ENCODE measurements around the gene AGMAT.

AGMAT gene

GRCh38 chr1:15558516-15558915 lies 26.3 kb downstream of the AGMAT start:
- H3K79me2 ChIP-seq (ENCODE audit: control insufficient read depth, insufficient read depth, low read length) = no peaks in the 10 kb centered on the region
- H4K5ac ChIP-seq (ENCODE audit: low read length) = no peak overlapping the region
- H3K27ac ChIP-seq (ENCODE audit: low read depth, low read length) = no peak overlapping the region
- H3K4me3 ChIP-seq (ENCODE audit: low read length) = no peak overlapping the region
- H4K8ac ChIP-seq (ENCODE audit: low read depth, low read length) = no peak overlapping the region
- no CpG with 5 or more reads among the region's 4 CpGs for WGBS (ENCODE audit: extremely low coverage, insufficient coverage, low lambda C conversion rate)
- no peak overlapping the region for H2BK15ac ChIP-seq (replicated peaks; ENCODE audit: low read depth)
- no peak overlapping the region for H2BK120ac ChIP-seq (ENCODE audit: low read depth, low read length)
- H3K4ac ChIP-seq (ENCODE audit: low read depth, low read length) = no peak overlapping the region
- no peak overlapping the region for H3K18ac ChIP-seq (ENCODE audit: low read length)
- no peak for DNase-seq
- H3K23ac ChIP-seq (ENCODE audit: low read length) = no peak overlapping the region
- no peak overlapping the region for H2BK5ac ChIP-seq (ENCODE audit: low read length)
- no peak overlapping the region for H3K56ac ChIP-seq (ENCODE audit: low read length)
- H2AK5ac ChIP-seq (ENCODE audit: low read length) = no peak overlapping the region
- no peak overlapping the region for H3K9ac ChIP-seq (ENCODE audit: low read length)
- H3K36me3 ChIP-seq (ENCODE audit: control insufficient read depth, insufficient read depth, low read length) = peaks cover 2% of the 10 kb centered on the region
- no peaks in the 10 kb centered on the region for H3K27me3 ChIP-seq (ENCODE audit: insufficient read depth, low read length, poor library complexity)
- no peaks in the 10 kb centered on the region for H3K79me1 ChIP-seq (ENCODE audit: low read length)
- H3K4me1 ChIP-seq (ENCODE audit: control insufficient read depth, low read depth, low read length) = no peaks in the 10 kb centered on the region
- no peak overlapping the region for H3K4me2 ChIP-seq (ENCODE audit: low read length)

GRCh38 chr1:15557594-15557993 lies 27.3 kb downstream of the AGMAT start:
- no CpG with 5 or more reads among the region's 2 CpGs for WGBS (ENCODE audit: extremely low coverage, insufficient coverage, low lambda C conversion rate)
- peaks cover 2% of the 10 kb centered on the region for H3K36me3 ChIP-seq (ENCODE audit: control insufficient read depth, insufficient read depth, low read length)
- H4K5ac ChIP-seq (ENCODE audit: low read length) = no peak overlapping the region
- no peak overlapping the region for H3K4me3 ChIP-seq (ENCODE audit: low read length)
- no peak overlapping the region for H3K27ac ChIP-seq (ENCODE audit: low read depth, low read length)
- no peaks in the 10 kb centered on the region for H3K27me3 ChIP-seq (ENCODE audit: insufficient read depth, low read length, poor library complexity)
- H2BK5ac ChIP-seq (ENCODE audit: low read length) = no peak overlapping the region
- H3K4me2 ChIP-seq (ENCODE audit: low read length) = no peak overlapping the region
- no peak for DNase-seq
- H2AK5ac ChIP-seq (ENCODE audit: low read length) = no peak overlapping the region
- no peak overlapping the region for H3K18ac ChIP-seq (ENCODE audit: low read length)
- no peak overlapping the region for H3K56ac ChIP-seq (ENCODE audit: low read length)
- no peak overlapping the region for H2BK15ac ChIP-seq (replicated peaks; ENCODE audit: low read depth)
- H2BK120ac ChIP-seq (ENCODE audit: low read depth, low read length) = no peak overlapping the region
- H3K4me1 ChIP-seq (ENCODE audit: control insufficient read depth, low read depth, low read length) = no peaks in the 10 kb centered on the region
- H3K23ac ChIP-seq (ENCODE audit: low read length) = no peak overlapping the region
- H3K9ac ChIP-seq (ENCODE audit: low read length) = no peak overlapping the region
- H3K79me2 ChIP-seq (ENCODE audit: control insufficient read depth, insufficient read depth, low read length) = no peaks in the 10 kb centered on the region
- H3K79me1 ChIP-seq (ENCODE audit: low read length) = no peaks in the 10 kb centered on the region
- H3K4ac ChIP-seq (ENCODE audit: low read depth, low read length) = no peak overlapping the region
- no peak overlapping the region for H4K8ac ChIP-seq (ENCODE audit: low read depth, low read length)

- Histone ChIP-seq H2BK5ac (ENCODE audit: low read length) (no peak overlapping the region), H3K9ac (ENCODE audit: low read length) (no peak overlapping the region), H3K79me2 (ENCODE audit: control insufficient read depth, insufficient read depth, low read length) (no peaks in the 10 kb centered on the region), H2BK15ac (replicated peaks; ENCODE audit: low read depth) (no peak overlapping the region), H3K4me1 (ENCODE audit: control insufficient read depth, low read depth, low read length) (no peaks in the 10 kb centered on the region), H4K5ac (ENCODE audit: low read length) (no peak overlapping the region), H3K4me3 (ENCODE audit: low read length) (no peak overlapping the region), H2BK120ac (ENCODE audit: low read depth, low read length) (no peak overlapping the region), H3K4ac (ENCODE audit: low read depth, low read length) (no peak overlapping the region), H2AK5ac (ENCODE audit: low read length) (no peak overlapping the region), H3K56ac (ENCODE audit: low read length) (no peak overlapping the region), H3K23ac (ENCODE audit: low read length) (no peak overlapping the region), H3K36me3 (ENCODE audit: control insufficient read depth, insufficient read depth, low read length) (peaks cover 2% of the 10 kb centered on the region), H3K27me3 (ENCODE audit: insufficient read depth, low read length, poor library complexity) (no peaks in the 10 kb centered on the region), H3K18ac (ENCODE audit: low read length) (no peak overlapping the region), H3K27ac (ENCODE audit: low read depth, low read length) (no peak overlapping the region), H3K4me2 (ENCODE audit: low read length) (no peak overlapping the region), H4K8ac (ENCODE audit: low read depth, low read length) (no peak overlapping the region), H3K79me1 (ENCODE audit: low read length) (no peaks in the 10 kb centered on the region)
- no peak for DNase-seq
- no CpG with 5 or more reads among the region's 2 CpGs for WGBS (ENCODE audit: extremely low coverage, insufficient coverage, low lambda C conversion rate)
These were observed 27.8 kb downstream of the AGMAT start for GRCh38 chr1:15557008-15557407.

GRCh38 chr1:15550573-15550972 lies 34.3 kb downstream of the AGMAT start:
- no CpG with 5 or more reads among the region's 6 CpGs for WGBS (ENCODE audit: extremely low coverage, insufficient coverage, low lambda C conversion rate)
- Histone ChIP-seq H3K18ac (ENCODE audit: low read length) (no peak overlapping the region), H3K4ac (ENCODE audit: low read depth, low read length) (no peak overlapping the region), H3K27ac (ENCODE audit: low read depth, low read length) (no peak overlapping the region), H3K79me1 (ENCODE audit: low read length) (no peaks in the 10 kb centered on the region), H3K36me3 (ENCODE audit: control insufficient read depth, insufficient read depth, low read length) (peaks cover 8% of the 10 kb centered on the region), H2AK5ac (ENCODE audit: low read length) (no peak overlapping the region), H3K9ac (ENCODE audit: low read length) (no peak overlapping the region), H3K4me1 (ENCODE audit: control insufficient read depth, low read depth, low read length) (no peaks in the 10 kb centered on the region), H3K4me2 (ENCODE audit: low read length) (no peak overlapping the region), H3K4me3 (ENCODE audit: low read length) (no peak overlapping the region), H4K5ac (ENCODE audit: low read length) (no peak overlapping the region), H3K27me3 (ENCODE audit: insufficient read depth, low read length, poor library complexity) (no peaks in the 10 kb centered on the region), H3K23ac (ENCODE audit: low read length) (no peak overlapping the region), H3K79me2 (ENCODE audit: control insufficient read depth, insufficient read depth, low read length) (no peaks in the 10 kb centered on the region), H2BK15ac (replicated peaks; ENCODE audit: low read depth) (no peak overlapping the region), H2BK5ac (ENCODE audit: low read length) (no peak overlapping the region), H4K8ac (ENCODE audit: low read depth, low read length) (no peak overlapping the region), H3K56ac (ENCODE audit: low read length) (no peak overlapping the region), H2BK120ac (ENCODE audit: low read depth, low read length) (no peak overlapping the region)
- DNase-seq = no peak

- Histone ChIP-seq H3K4me2 (ENCODE audit: low read length) (no peak overlapping the region), H3K18ac (ENCODE audit: low read length) (no peak overlapping the region), H3K4ac (ENCODE audit: low read depth, low read length) (no peak overlapping the region), H3K4me1 (ENCODE audit: control insufficient read depth, low read depth, low read length) (no peaks in the 10 kb centered on the region), H3K9ac (ENCODE audit: low read length) (no peak overlapping the region), H3K4me3 (ENCODE audit: low read length) (no peak overlapping the region), H3K56ac (ENCODE audit: low read length) (no peak overlapping the region), H3K36me3 (ENCODE audit: control insufficient read depth, insufficient read depth, low read length) (peaks cover 12% of the 10 kb centered on the region), H2BK5ac (ENCODE audit: low read length) (no peak overlapping the region), H3K23ac (ENCODE audit: low read length) (no peak overlapping the region), H4K5ac (ENCODE audit: low read length) (no peak overlapping the region), H3K27me3 (ENCODE audit: insufficient read depth, low read length, poor library complexity) (no peaks in the 10 kb centered on the region), H3K79me1 (ENCODE audit: low read length) (no peaks in the 10 kb centered on the region), H2BK120ac (ENCODE audit: low read depth, low read length) (no peak overlapping the region), H4K8ac (ENCODE audit: low read depth, low read length) (no peak overlapping the region), H2BK15ac (replicated peaks; ENCODE audit: low read depth) (no peak overlapping the region), H2AK5ac (ENCODE audit: low read length) (no peak overlapping the region), H3K79me2 (ENCODE audit: control insufficient read depth, insufficient read depth, low read length) (no peaks in the 10 kb centered on the region), H3K27ac (ENCODE audit: low read depth, low read length) (no peak overlapping the region)
- no peak for DNase-seq
- WGBS (ENCODE audit: extremely low coverage, insufficient coverage, low lambda C conversion rate) = no CpG with 5 or more reads among the region's 2 CpGs
These were observed 38.2 kb downstream of the AGMAT start for GRCh38 chr1:15546641-15547040.
